ENCODE results near the gene VPS45.
A peak's percentile ranks its signal among the peaks of the same experiment; 100 is the strongest.
"Not testable (repeated sequence)": the region's sequence is repeated elsewhere in the genome, so short reads cannot be mapped to it uniquely, and the experiment has no call there.

The VPS45 gene

GRCh38 chr1:150067184-150068108 is at the start of gene VPS45:
Gene VPS45, plus strand, starts transcription at chr1:150067776. Its CDS starts 82 bp downstream, at chr1:150067858.
- DNase-seq = peak; percentile 93 to 95

GRCh38 chr1:150018165-150018564 is 49.4 kb upstream of the VPS45 start:
- DNase-seq = no peak

GRCh38 chr1:150020711-150021110 is 46.9 kb upstream of the VPS45 start:
- no peak for DNase-seq

- DNase-seq = no peak
Observed at GRCh38 chr1:150021191-150021694, 46.3 kb upstream of the VPS45 start.

- no peak for DNase-seq
Observed at GRCh38 chr1:150022357-150022756, 45.2 kb upstream of the VPS45 start.

GRCh38 chr1:150024156-150024555 is 43.4 kb upstream of the VPS45 start:
- no peak for DNase-seq

GRCh38 chr1:150028322-150028721 is 39.3 kb upstream of the VPS45 start:
- no peak for DNase-seq

GRCh38 chr1:150034336-150034735 is 33.2 kb upstream of the VPS45 start:
- no peak for DNase-seq

- DNase-seq = no peak
Observed at GRCh38 chr1:150049926-150050325, 17.6 kb upstream of the VPS45 start.

- DNase-seq = no peak
Observed at GRCh38 chr1:150051089-150051373, 16.5 kb upstream of the VPS45 start.

GRCh38 chr1:150051905-150052412 is 15.6 kb upstream of the VPS45 start:
- peak in 1 of 2 experiments; percentile 34 for DNase-seq

- DNase-seq = peak; percentile 84
Observed at GRCh38 chr1:150053926-150054325, 13.7 kb upstream of the VPS45 start.

- DNase-seq = not testable (repeated sequence)
Observed at GRCh38 chr1:150055507-150055906, 12.1 kb upstream of the VPS45 start.

GRCh38 chr1:150056407-150056806 is 11.2 kb upstream of the VPS45 start:
- peak in 1 of 2 experiments; percentile 19 for DNase-seq

- DNase-seq = no peak
Observed at GRCh38 chr1:150060260-150060659, 7.3 kb upstream of the VPS45 start.

GRCh38 chr1:150061632-150062101 is 5.9 kb upstream of the VPS45 start:
- no peak for DNase-seq

- DNase-seq = no peak
Observed at GRCh38 chr1:150062113-150062512, 5.5 kb upstream of the VPS45 start.

- DNase-seq = peak in 1 of 2 experiments; percentile 4
Observed at GRCh38 chr1:150065184-150065871, 2.2 kb upstream of the VPS45 start.

- no peak for DNase-seq
Observed at GRCh38 chr1:150066328-150066727, 1.2 kb upstream of the VPS45 start.

- DNase-seq = peak; percentile 57 to 65
Observed at GRCh38 chr1:150066838-150067183, 765 bp upstream of the VPS45 start.

GRCh38 chr1:150068109-150068435 is 496 bp downstream of the VPS45 start:
- no peak for DNase-seq

- DNase-seq = no peak
Observed at GRCh38 chr1:150069923-150070322, 2.3 kb downstream of the VPS45 start.

GRCh38 chr1:150072959-150073358 is 5.4 kb downstream of the VPS45 start:
- peak; percentile 66 to 89 for DNase-seq

GRCh38 chr1:150073516-150073915 is 5.9 kb downstream of the VPS45 start:
- DNase-seq = no peak

All from Kasumi-1 (cell line).